ENCODE data around the gene CDH24.
A peak's percentile ranks its signal among the peaks of the same experiment; 100 is the strongest.

DNA sequence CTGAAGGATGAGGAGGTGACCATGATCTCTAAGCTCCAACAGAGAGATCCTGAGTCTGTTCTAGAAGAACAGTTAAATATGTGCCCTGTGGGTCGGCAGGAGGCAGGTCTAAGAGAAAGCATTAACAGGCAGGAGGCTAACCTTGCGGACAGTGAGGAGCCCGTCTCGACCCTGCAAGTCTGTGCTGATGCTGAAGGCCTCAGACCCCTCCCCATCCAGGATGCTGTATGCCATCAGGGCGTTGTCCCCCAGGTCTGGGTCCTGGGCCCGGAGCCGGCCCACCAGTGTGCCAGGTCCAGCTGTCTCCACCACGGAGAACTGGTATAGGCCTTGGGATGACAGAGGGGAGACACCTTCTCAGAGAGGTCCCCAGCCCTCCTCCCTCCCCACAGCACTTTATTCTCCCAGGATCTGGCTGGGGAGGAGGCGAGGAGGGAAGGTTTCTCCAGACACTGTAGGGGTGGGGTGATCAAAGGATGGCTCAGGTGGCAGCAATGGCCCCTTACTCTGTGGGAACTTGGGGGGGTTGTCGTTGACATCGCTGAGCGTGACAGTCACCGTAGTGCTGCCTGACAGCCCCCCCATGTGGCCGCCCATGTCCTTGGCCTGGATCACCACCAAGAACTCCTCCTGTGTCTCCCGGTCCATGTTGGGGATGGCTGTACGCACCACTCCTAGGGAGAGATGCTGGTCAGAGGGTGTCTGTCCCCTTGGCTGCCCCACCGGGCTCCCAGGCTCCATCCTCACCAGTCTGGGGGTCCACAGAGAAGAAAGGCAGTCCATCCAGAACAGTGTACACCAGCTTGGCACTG, 3.1 kb downstream of the CDH24 start:
- TF ChIP-seq, protein P1, sequence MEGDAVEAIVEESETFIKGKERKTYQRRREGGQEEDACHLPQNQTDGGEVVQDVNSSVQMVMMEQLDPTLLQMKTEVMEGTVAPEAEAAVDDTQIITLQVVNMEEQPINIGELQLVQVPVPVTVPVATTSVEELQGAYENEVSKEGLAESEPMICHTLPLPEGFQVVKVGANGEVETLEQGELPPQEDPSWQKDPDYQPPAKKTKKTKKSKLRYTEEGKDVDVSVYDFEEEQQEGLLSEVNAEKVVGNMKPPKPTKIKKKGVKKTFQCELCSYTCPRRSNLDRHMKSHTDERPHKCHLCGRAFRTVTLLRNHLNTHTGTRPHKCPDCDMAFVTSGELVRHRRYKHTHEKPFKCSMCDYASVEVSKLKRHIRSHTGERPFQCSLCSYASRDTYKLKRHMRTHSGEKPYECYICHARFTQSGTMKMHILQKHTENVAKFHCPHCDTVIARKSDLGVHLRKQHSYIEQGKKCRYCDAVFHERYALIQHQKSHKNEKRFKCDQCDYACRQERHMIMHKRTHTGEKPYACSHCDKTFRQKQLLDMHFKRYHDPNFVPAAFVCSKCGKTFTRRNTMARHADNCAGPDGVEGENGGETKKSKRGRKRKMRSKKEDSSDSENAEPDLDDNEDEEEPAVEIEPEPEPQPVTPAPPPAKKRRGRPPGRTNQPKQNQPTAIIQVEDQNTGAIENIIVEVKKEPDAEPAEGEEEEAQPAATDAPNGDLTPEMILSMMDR (conservative IDR thresholded peaks at IDR 0.05; ENCODE audit: low read length): peak; percentile 73
- TF ChIP-seq EZH2phosphoT487 (IDR thresholded peaks at IDR 0.05; ENCODE audit: borderline replicate concordance, low read depth, low read length): no peak

Measured in OCI-LY7 (cell line).